ENCODE measurements around the gene OBP2B.

Gene OBP2B

DNA sequence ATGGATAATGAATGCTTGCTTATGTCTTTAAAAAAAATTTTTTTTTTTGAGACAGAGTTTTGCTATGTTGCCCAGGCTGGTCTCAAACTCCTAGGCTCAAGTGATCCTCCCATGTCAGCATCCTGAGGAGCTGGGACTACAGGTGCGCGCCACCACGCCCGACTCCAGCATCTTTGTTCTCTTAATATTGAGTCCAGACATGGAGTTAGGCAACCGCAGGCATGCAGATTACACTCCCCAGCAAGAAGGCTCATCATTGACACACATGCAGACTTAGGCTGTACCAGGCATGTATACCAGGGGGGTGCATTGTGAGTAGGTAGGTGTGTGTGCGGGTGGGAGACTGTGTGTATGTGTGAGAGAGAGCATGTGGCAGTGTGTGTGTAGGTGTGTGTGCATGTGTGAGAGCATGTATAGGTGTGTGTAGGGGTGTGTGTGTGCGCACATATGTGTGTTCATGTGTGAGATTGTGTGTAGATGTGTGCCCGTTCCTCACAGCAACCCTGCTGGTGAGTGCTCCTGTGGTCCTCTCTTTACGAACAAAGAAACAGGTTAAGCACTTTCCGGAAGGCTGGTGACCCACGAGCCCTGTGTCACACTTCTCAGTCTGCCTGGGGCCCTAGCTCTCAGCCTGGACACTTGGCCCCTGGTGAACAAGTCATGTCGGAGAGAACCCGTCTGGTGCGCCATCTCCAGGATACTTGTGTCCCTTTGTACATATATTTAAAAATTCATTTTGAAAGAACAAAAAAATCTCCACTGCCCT is 6.2 kb downstream of the OBP2B start:
- TF ChIP-seq POLR2AphosphoS5 (IDR thresholded peaks at IDR 0.05; ENCODE audit: low read depth): no peak
- no peak for TF ChIP-seq SPI1 (IDR thresholded peaks at IDR 0.05; ENCODE audit: borderline replicate concordance, low read depth)
- TF ChIP-seq, protein P1, sequence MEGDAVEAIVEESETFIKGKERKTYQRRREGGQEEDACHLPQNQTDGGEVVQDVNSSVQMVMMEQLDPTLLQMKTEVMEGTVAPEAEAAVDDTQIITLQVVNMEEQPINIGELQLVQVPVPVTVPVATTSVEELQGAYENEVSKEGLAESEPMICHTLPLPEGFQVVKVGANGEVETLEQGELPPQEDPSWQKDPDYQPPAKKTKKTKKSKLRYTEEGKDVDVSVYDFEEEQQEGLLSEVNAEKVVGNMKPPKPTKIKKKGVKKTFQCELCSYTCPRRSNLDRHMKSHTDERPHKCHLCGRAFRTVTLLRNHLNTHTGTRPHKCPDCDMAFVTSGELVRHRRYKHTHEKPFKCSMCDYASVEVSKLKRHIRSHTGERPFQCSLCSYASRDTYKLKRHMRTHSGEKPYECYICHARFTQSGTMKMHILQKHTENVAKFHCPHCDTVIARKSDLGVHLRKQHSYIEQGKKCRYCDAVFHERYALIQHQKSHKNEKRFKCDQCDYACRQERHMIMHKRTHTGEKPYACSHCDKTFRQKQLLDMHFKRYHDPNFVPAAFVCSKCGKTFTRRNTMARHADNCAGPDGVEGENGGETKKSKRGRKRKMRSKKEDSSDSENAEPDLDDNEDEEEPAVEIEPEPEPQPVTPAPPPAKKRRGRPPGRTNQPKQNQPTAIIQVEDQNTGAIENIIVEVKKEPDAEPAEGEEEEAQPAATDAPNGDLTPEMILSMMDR (IDR thresholded peaks at IDR 0.05; ENCODE audit: insufficient read depth, low read length): no peak
- no peak for TF ChIP-seq GABPA (IDR thresholded peaks at IDR 0.05; ENCODE audit: low read depth)
- TF ChIP-seq REST (IDR thresholded peaks at IDR 0.05; ENCODE audit: insufficient replicate concordance, low read depth): no peak
- no peaks in the 10 kb centered on the region for H3K27me3 ChIP-seq (ENCODE audit: insufficient read depth, poor library complexity, severe bottlenecking)
- no peak for DNase-seq (ENCODE audit: low read depth in 1 of 2, low spot score in 1 of 2)
- H3K4me3 ChIP-seq (replicated peaks; ENCODE audit: insufficient read depth, low read length): no peak overlapping the region
- no peak overlapping the region for H3K27ac ChIP-seq (replicated peaks)

- Histone ChIP-seq H3K27me3 (ENCODE audit: insufficient read depth, poor library complexity, severe bottlenecking) (no peaks in the 10 kb centered on the region), H3K4me3 (replicated peaks; ENCODE audit: insufficient read depth, low read length) (no peak overlapping the region), H3K27ac (replicated peaks) (no peak overlapping the region)
- TF ChIP-seq, protein P1 (IDR thresholded peaks at IDR 0.05; ENCODE audit: insufficient read depth, low read length): no peak
- TF ChIP-seq REST (IDR thresholded peaks at IDR 0.05; ENCODE audit: insufficient replicate concordance, low read depth) (no peak), POLR2AphosphoS5 (IDR thresholded peaks at IDR 0.05; ENCODE audit: low read depth) (no peak), SPI1 (IDR thresholded peaks at IDR 0.05; ENCODE audit: borderline replicate concordance, low read depth) (no peak)
- DNase-seq (ENCODE audit: low read depth in 1 of 2, low spot score in 1 of 2): no peak
Measured at GRCh38 chr9:133202145-133202513, 6.9 kb downstream of the OBP2B start.

GRCh38 chr9:133201424-133202144 is 7.5 kb downstream of the OBP2B start:
- no peak for DNase-seq (ENCODE audit: low read depth in 1 of 2, low spot score in 1 of 2)
- no peaks in the 10 kb centered on the region for H3K27me3 ChIP-seq (ENCODE audit: insufficient read depth, poor library complexity, severe bottlenecking)
- no peak for TF ChIP-seq POLR2AphosphoS5 (IDR thresholded peaks at IDR 0.05; ENCODE audit: low read depth)
- no peak for TF ChIP-seq GABPA (IDR thresholded peaks at IDR 0.05; ENCODE audit: low read depth)
- TF ChIP-seq, protein P1 (IDR thresholded peaks at IDR 0.05; ENCODE audit: insufficient read depth, low read length): no peak
- no peak overlapping the region for H3K4me3 ChIP-seq (replicated peaks; ENCODE audit: insufficient read depth, low read length)
- H3K27ac ChIP-seq (replicated peaks): no peak overlapping the region

All from HL-60 (cell line).